ENCODE results near the gene DUSP6. TPM values are rescaled to one million over a fixed set of nuclear protein-coding genes. Genes with fewer than 3 reads are reported as not detected.

DUSP6 gene
- total and polyA plus RNA-seq, 2 of the 8 experiments (the other 6 are each of a cell fraction or from before 2014, with no cell fraction given), result 99.3 to 179 TPM

- ChIA-PET CTCF (ENCODE audit: partially characterized antibody) (interaction anchor here (0.6 to 4.4 kb wide), 6 partner anchors 14 to 228 kb away, joined by 3 to 19 read pairs (median 3); partner anchors contain the start of gene DUSP6), POLR2A (ENCODE audit: partially characterized antibody) (interaction anchor here (0.8 to 1.5 kb wide), 2 partner anchors 20 to 25 kb away, joined by 3 read pairs; no protein-coding TSS in a partner anchor)
- Histone ChIP-seq H3K4me2 (ENCODE audit: insufficient read depth in 1 of 2, low read depth in 2 of 2, low read length in 2 of 2) (no peak overlapping the region), H3K18ac (ENCODE audit: extremely low read depth, low read length) (no peak overlapping the region), H3K23me2 (ENCODE audit: low read depth, low read length) (no peaks in the 10 kb centered on the region; the same call in 1 of the 2 replicates), H3K36me3 (ENCODE audit: control insufficient read depth in 2 of 4, insufficient read depth in 4 of 4, low read length in 3 of 4) (no peaks in the 10 kb centered on the region), H2BK12ac (ENCODE audit: low read depth, low read length) (no peak overlapping the region), H2BK15ac (ENCODE audit: low read length) (no peak overlapping the region), H3K14ac (ENCODE audit: insufficient read length) (no peak overlapping the region), H2AFZ (ENCODE audit: low read length) (no peak overlapping the region), H3K23ac (ENCODE audit: insufficient read length) (no peak overlapping the region), H3K79me2 (ENCODE audit: control insufficient read depth in 1 of 2, insufficient read depth in 2 of 2, low read length in 2 of 2) (no peaks in the 10 kb centered on the region), H2BK20ac (ENCODE audit: low read length) (no peak overlapping the region), H4K5ac (ENCODE audit: insufficient read length, low read depth, low read length) (no peak overlapping the region), H4K8ac (ENCODE audit: extremely low read depth, insufficient read depth, low read length) (no peak overlapping the region), H2BK5ac (ENCODE audit: low read depth, low read length) (no peak overlapping the region), H3K9ac (replicated peaks in 1 of 4; ENCODE audit: extremely low read depth in 1 of 4, low read depth in 3 of 4, low read length in 3 of 4) (no peak overlapping the region), H3K4ac (replicated peaks; ENCODE audit: insufficient read length, low read depth, low read length) (no peak overlapping the region), H2BK120ac (replicated peaks; ENCODE audit: low read depth, low read length) (no peak overlapping the region), H3K27ac (ENCODE audit: low read depth, low read length) (no peak overlapping the region), H4K20me1 (replicated peaks in 1 of 2; ENCODE audit: control insufficient read depth in 1 of 2, insufficient read depth in 2 of 2, low read length in 2 of 2) (no peaks in the 10 kb centered on the region), H3K4me3 (ENCODE audit: extremely low read depth in 1 of 4, insufficient read depth in 2 of 4, low read depth in 3 of 4, low read length in 4 of 4) (no peak overlapping the region), H3K79me1 (ENCODE audit: low read depth, low read length) (no peaks in the 10 kb centered on the region), H3K9me3 (ENCODE audit: insufficient read depth in 2 of 2, low read depth in 1 of 2, low read length in 1 of 2) (no peaks in the 10 kb centered on the region), H3K27me3 (replicated peaks in 1 of 4; ENCODE audit: control insufficient read depth in 3 of 4, extremely low read depth in 1 of 4, insufficient read depth in 3 of 4, low read length in 3 of 4) (no peaks in the 10 kb centered on the region), H4K91ac (replicated peaks; ENCODE audit: insufficient read length, low read length) (no peak overlapping the region), H2AK5ac (ENCODE audit: low read depth, low read length) (no peak overlapping the region), H3K56ac (replicated peaks; ENCODE audit: insufficient read length, low read depth, low read length) (no peak overlapping the region), H3K4me1 (replicated peaks in 1 of 4; ENCODE audit: control insufficient read depth in 3 of 4, insufficient read depth in 4 of 4, low read length in 3 of 4) (peaks cover 0 to 4% (median under 1%) of the 10 kb centered on the region in 4 experiments; a peak in 2 of 7 replicates)
- DNase-seq (ENCODE audit: low read depth in 1 of 2, low spot score in 2 of 2) (no peak), FAIRE-seq (no peak)
- 90% methylated on average over 9 of the region's 9 CpGs; no CpG with 5 or more reads in 1 of the 2 experiments for whole genome bisulfite sequencing, 2 experiments (ENCODE audit: extremely low coverage in 1 of 2, insufficient coverage in 1 of 2, insufficient read length in 1 of 2, insufficient replicate concordance in 2 of 2, low coverage in 1 of 2, low lambda C conversion rate in 2 of 2, missing lambda C conversion rate in 1 of 2)
- TF ChIP-seq ATF3 (IDR thresholded peaks at IDR 0.05; ENCODE audit: insufficient read depth, low read depth, low read length) (no peak), HDAC2 (IDR thresholded peaks at IDR 0.05; ENCODE audit: borderline replicate concordance in 1 of 2, low read depth in 2 of 2, low read length in 2 of 2) (no peak), YY1 (IDR thresholded peaks at IDR 0.05; ENCODE audit: low read depth, low read length) (no peak), ASH2L (IDR thresholded peaks at IDR 0.05; ENCODE audit: low read length) (no peak), MAX (IDR thresholded peaks at IDR 0.05) (no peak), FOSL1 (IDR thresholded peaks at IDR 0.05; ENCODE audit: insufficient read depth, low read depth, low read length) (no peak), USF2 (IDR thresholded peaks at IDR 0.05; ENCODE audit: low read length) (no peak), HDAC6 (IDR thresholded peaks at IDR 0.05; ENCODE audit: low read depth, low read length) (no peak), KDM4A (IDR thresholded peaks at IDR 0.05; ENCODE audit: low read depth, low read length, severe bottlenecking) (no peak)
Observed at GRCh38 chr12:89328151-89329030, 23.9 kb downstream of the DUSP6 start.
